Gastroesophageal sphincter (tissue), 3 donors: ENCODE data around the gene KPNA1.

Source experiments
- POLR2A ChIP-seq, 2 donors: fragments of 450-650 bp; IDR thresholded peaks; one replicate each; pipeline ENCODE4 v1.6.1; 2017; ENCODE audit warnings: antibody characterized with exemption in 2 of 2, mild to moderate bottlenecking in 2 of 2, moderate library complexity in 1 of 2
- POLR2AphosphoS5 ChIP-seq: sonication (generic); formaldehyde crosslinking; IDR thresholded peaks from one replicate; pipeline ENCODE4 v1.6.1; 2017; ENCODE audit warnings: antibody characterized with exemption
- TF ChIP-seq, protein P1 (sequence below), 4 experiments: fragments of 200-600 bp in 2 of 4; fragments of 450-650 bp in 2 of 4; sonication (generic) in 1 of 4; IDR thresholded peaks; one replicate each; pipeline ENCODE4 v1.5.1; 2017 to 2019; ENCODE audit warnings: antibody characterized with exemption in 4 of 4, mild to moderate bottlenecking in 2 of 4, moderate library complexity in 2 of 4

DNA sequence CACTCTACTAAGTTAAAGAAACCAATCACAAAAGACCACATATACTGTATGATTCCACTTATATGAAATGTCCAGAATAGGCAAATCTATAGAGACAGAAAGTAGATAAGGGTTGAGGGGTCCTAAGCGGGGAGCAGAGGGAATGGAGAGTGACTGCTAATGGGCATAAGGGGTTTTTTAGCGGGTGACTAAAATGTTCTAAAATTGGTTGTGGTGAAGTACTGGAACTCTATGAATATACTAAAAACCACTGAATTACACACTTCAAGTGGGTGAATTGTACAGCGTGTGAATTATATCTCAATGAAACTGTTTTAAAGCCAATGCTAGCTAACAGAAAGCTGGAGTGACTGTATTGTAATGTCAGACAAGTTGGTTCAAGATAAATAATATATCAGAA is 33.3 kb downstream of the KPNA1 start:
- TF ChIP-seq POLR2A (IDR thresholded peaks at IDR 0.05) (no peak), POLR2AphosphoS5 (no peak)
- TF ChIP-seq, protein P1, sequence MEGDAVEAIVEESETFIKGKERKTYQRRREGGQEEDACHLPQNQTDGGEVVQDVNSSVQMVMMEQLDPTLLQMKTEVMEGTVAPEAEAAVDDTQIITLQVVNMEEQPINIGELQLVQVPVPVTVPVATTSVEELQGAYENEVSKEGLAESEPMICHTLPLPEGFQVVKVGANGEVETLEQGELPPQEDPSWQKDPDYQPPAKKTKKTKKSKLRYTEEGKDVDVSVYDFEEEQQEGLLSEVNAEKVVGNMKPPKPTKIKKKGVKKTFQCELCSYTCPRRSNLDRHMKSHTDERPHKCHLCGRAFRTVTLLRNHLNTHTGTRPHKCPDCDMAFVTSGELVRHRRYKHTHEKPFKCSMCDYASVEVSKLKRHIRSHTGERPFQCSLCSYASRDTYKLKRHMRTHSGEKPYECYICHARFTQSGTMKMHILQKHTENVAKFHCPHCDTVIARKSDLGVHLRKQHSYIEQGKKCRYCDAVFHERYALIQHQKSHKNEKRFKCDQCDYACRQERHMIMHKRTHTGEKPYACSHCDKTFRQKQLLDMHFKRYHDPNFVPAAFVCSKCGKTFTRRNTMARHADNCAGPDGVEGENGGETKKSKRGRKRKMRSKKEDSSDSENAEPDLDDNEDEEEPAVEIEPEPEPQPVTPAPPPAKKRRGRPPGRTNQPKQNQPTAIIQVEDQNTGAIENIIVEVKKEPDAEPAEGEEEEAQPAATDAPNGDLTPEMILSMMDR (IDR thresholded peaks at IDR 0.05): no peak
